ENCODE results near the gene NKX2-3.

GRCh38 chr10:99527526-99528493, 4.9 kb upstream of the NKX2-3 start:
- TF ChIP-seq BRCA1 (IDR thresholded peaks at IDR 0.05; ENCODE audit: low read depth, low read length) (no peak), CTCF (IDR thresholded peaks at IDR 0.05; ENCODE audit: control extremely low read depth in 1 of 3, insufficient read depth in 1 of 3, low read depth in 1 of 3, low read length in 3 of 3) (no peak), HDAC2 (IDR thresholded peaks at IDR 0.05; ENCODE audit: borderline replicate concordance in 1 of 2, low read depth in 2 of 2, low read length in 2 of 2) (no peak), SIRT6 (IDR thresholded peaks at IDR 0.05; ENCODE audit: low read length) (no peak), POLR2A (IDR thresholded peaks at IDR 0.05; ENCODE audit: control extremely low read depth in 1 of 2, low read depth in 2 of 2, low read length in 2 of 2) (no peak), TEAD4 (IDR thresholded peaks at IDR 0.05; ENCODE audit: low read depth, low read length) (no peak), RFX5 (IDR thresholded peaks at IDR 0.05; ENCODE audit: borderline replicate concordance, low read depth, low read length) (no peak), JUND (IDR thresholded peaks at IDR 0.05; ENCODE audit: low read length) (no peak), SP1 (IDR thresholded peaks at IDR 0.05; ENCODE audit: low read depth, low read length) (no peak), CREB1 (IDR thresholded peaks at IDR 0.05) (no peak), ATF3 (IDR thresholded peaks at IDR 0.05; ENCODE audit: insufficient read depth, low read depth, low read length) (no peak)
